GM19193 (cell line): ENCODE measurements around the gene BEX4.
A peak's percentile ranks its signal among the peaks of the same experiment; 100 is the strongest.

Source experiments
- POLR2A ChIP-seq: IDR thresholded peaks from 4 replicates; pipeline ENCODE4 v1.6.1; 2011; ENCODE audit not compliant: insufficient read depth, insufficient read length; ENCODE audit errors: extremely low read depth

The BEX4 gene

GRCh38 chrX:103220511-103221323 lies 5.8 kb downstream of the BEX4 start:
- no peak for TF ChIP-seq POLR2A

- TF ChIP-seq POLR2A, result no peak
Observed at GRCh38 chrX:103233263-103233662, 18.4 kb downstream of the BEX4 start.

GRCh38 chrX:103234869-103235268 lies 20.0 kb downstream of the BEX4 start:
- no peak for TF ChIP-seq POLR2A

- no peak for TF ChIP-seq POLR2A
Observed at GRCh38 chrX:103236296-103236695, 21.4 kb downstream of the BEX4 start.

GRCh38 chrX:103240155-103240554 lies 25.2 kb downstream of the BEX4 start:
- no peak for TF ChIP-seq POLR2A

GRCh38 chrX:103248553-103248952 lies 33.6 kb downstream of the BEX4 start:
- TF ChIP-seq POLR2A, result no peak

GRCh38 chrX:103249805-103250204 lies 34.9 kb downstream of the BEX4 start:
- no peak for TF ChIP-seq POLR2A

- no peak for TF ChIP-seq POLR2A
Observed at GRCh38 chrX:103250977-103251376, 36.1 kb downstream of the BEX4 start.

GRCh38 chrX:103253608-103254007 lies 38.7 kb downstream of the BEX4 start:
- no peak for TF ChIP-seq POLR2A

- no peak for TF ChIP-seq POLR2A
Observed at GRCh38 chrX:103254171-103254824, 39.4 kb downstream of the BEX4 start.

- TF ChIP-seq POLR2A, result peak; percentile 37
Observed at GRCh38 chrX:103254921-103255493, 40.1 kb downstream of the BEX4 start, which contains the start of gene TCEAL8. TSS of gene TCEAL8 (minus strand) at chrX:103255155. CDS start at chrX:103253979, 1,176 bp downstream.

GRCh38 chrX:103256651-103257050 lies 41.7 kb downstream of the BEX4 start:
- TF ChIP-seq POLR2A, result no peak

- TF ChIP-seq POLR2A, result no peak
Observed at GRCh38 chrX:103258275-103258674, 43.4 kb downstream of the BEX4 start.
